GM12891 (cell line): ENCODE data around the gene KIF18B.

Experiments used
- POLR2A ChIP-seq: IDR thresholded peaks from 2 replicates; pipeline ENCODE4 v1.6.1; 2011; ENCODE audit warnings: low read depth, low read length, control low read depth
- POLR2AphosphoS5 ChIP-seq: IDR thresholded peaks from 2 replicates; pipeline ENCODE4 v1.6.1; 2011; ENCODE audit warnings: low read depth, low read length, control low read depth
- SPI1 ChIP-seq: IDR thresholded peaks from 2 replicates; pipeline ENCODE4 v1.6.1; 2011; ENCODE audit warnings: low read depth, low read length, control low read depth

GRCh38 chr17:44972953-44973352, 25.4 kb upstream of the KIF18B start:
- TF ChIP-seq POLR2AphosphoS5 (no peak), POLR2A (no peak), SPI1 (no peak)
